Measurements from ENCODE around the gene TBCK.
"Not testable (repeated sequence)": the region's sequence is repeated elsewhere in the genome, so short reads cannot be mapped to it uniquely, and the experiment has no call there.

TBCK gene

GRCh38 chr4:106208481-106209460 is 107.2 kb downstream of the TBCK start:
- no peak for DNase-seq

- no peak for DNase-seq
These were observed 114.6 kb downstream of the TBCK start for GRCh38 chr4:106201373-106201772.

- no peak for DNase-seq
These were observed 120.5 kb downstream of the TBCK start for GRCh38 chr4:106195435-106195950.

GRCh38 chr4:106194801-106195200 is 121.2 kb downstream of the TBCK start:
- DNase-seq: no peak

GRCh38 chr4:106192131-106192530 is 123.9 kb downstream of the TBCK start:
- no peak for DNase-seq

GRCh38 chr4:106186201-106186600 is 129.8 kb downstream of the TBCK start:
- no peak for DNase-seq

GRCh38 chr4:106183551-106183950 is 132.5 kb downstream of the TBCK start:
- DNase-seq: no peak

GRCh38 chr4:106172861-106173260 is 143.1 kb downstream of the TBCK start:
- DNase-seq: no peak

GRCh38 chr4:106165351-106166010 is 150.5 kb downstream of the TBCK start:
- no peak for DNase-seq

- DNase-seq: no peak
These were observed 153.7 kb downstream of the TBCK start for GRCh38 chr4:106162278-106162677.

GRCh38 chr4:106160560-106160959 is 155.4 kb downstream of the TBCK start:
- DNase-seq: no peak

GRCh38 chr4:106149911-106150310 is 166.1 kb downstream of the TBCK start:
- no peak for DNase-seq

- no peak for DNase-seq
These were observed 167.0 kb downstream of the TBCK start for GRCh38 chr4:106149026-106149425.

- DNase-seq: no peak
These were observed 173.3 kb downstream of the TBCK start for GRCh38 chr4:106142616-106143127.

- DNase-seq: no peak
These were observed 175.4 kb downstream of the TBCK start for GRCh38 chr4:106140601-106141000.

GRCh38 chr4:106136777-106137331 is 179.2 kb downstream of the TBCK start:
- no peak for DNase-seq

GRCh38 chr4:106132045-106132444 is 184.0 kb downstream of the TBCK start:
- no peak for DNase-seq

GRCh38 chr4:106126062-106126461 is 189.9 kb downstream of the TBCK start:
- no peak for DNase-seq

- not testable (repeated sequence) for DNase-seq
These were observed 196.0 kb downstream of the TBCK start for GRCh38 chr4:106119949-106120555.

- no peak for DNase-seq
These were observed 200.0 kb downstream of the TBCK start for GRCh38 chr4:106116025-106116424.

GRCh38 chr4:106114270-106114669 is 201.7 kb downstream of the TBCK start:
- no peak for DNase-seq

- DNase-seq: not testable (repeated sequence)
These were observed 204.1 kb downstream of the TBCK start for GRCh38 chr4:106111778-106112469.
